ENCODE results near the gene FBRSL1. TPM values are rescaled to one million over a fixed set of nuclear protein-coding genes. Genes with fewer than 3 reads are reported as not detected.

Gene FBRSL1
- total RNA-seq, 4 donors from 2014 or later = 5.9 to 34.3 (median 23.4) TPM

DNA sequence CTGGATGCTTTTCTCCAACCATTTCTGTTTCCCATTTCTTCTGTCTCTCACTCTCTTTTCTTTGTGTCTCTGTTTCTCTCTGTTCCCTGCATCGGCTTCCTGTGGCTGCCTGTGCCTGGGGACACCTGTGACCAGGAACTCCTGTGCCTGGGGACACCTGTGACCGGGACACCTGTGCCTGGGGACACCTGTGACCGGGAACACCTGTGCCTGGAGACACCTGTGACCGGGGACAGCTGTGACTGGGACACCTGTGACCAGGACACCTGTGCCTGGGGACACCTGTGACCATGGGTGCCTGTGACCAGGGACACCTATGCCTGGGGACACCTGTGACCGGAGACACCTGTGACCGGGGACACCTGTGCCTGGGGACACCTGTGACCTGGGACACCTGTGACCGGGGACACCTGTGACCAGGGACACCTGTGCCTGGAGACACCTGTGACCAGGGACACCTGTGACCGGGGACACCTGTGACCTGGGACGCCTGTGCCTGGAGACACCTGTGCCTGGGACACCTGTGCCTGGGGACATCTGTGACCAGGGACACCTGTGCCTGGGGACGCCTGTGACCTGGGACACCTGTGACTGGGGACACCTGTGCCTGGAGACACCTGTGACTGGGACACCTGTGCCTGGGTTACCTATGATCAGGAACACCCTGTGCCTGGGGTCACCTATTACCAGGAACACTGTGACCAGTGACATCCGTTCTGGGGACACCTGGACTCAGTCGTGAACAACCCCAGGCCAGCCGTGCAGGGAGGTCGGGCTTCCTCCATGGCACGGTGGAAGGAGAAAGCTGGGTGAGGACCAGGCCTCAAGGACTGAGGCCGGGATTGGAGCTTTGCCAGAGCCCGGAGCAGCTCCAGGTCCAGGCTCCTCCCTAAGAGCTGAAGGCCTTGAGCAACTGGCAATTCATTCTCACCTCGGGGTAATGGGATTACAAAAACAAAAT, 23.4 kb upstream of the FBRSL1 start:
- Histone ChIP-seq H3K9me3 (no peaks in the 10 kb centered on the region), H3K4me1 (peaks cover 0 to 6% (median 0%) of the 10 kb centered on the region in 3 donors), H3K4me3 (no peak overlapping the region), H3K27ac (no peak overlapping the region), H3K36me3 (no peaks in the 10 kb centered on the region), H3K27me3 (peaks cover 0 to 63% (median 0%) of the 10 kb centered on the region in 4 donors)
- 29 to 58% methylated on average over 3 to 6 of the region's 18 CpGs for WGBS, 2 donors
- no peak for DNase-seq
- TF ChIP-seq POLR2A (IDR thresholded peaks at IDR 0.05) = no peak
- TF ChIP-seq, protein P1, sequence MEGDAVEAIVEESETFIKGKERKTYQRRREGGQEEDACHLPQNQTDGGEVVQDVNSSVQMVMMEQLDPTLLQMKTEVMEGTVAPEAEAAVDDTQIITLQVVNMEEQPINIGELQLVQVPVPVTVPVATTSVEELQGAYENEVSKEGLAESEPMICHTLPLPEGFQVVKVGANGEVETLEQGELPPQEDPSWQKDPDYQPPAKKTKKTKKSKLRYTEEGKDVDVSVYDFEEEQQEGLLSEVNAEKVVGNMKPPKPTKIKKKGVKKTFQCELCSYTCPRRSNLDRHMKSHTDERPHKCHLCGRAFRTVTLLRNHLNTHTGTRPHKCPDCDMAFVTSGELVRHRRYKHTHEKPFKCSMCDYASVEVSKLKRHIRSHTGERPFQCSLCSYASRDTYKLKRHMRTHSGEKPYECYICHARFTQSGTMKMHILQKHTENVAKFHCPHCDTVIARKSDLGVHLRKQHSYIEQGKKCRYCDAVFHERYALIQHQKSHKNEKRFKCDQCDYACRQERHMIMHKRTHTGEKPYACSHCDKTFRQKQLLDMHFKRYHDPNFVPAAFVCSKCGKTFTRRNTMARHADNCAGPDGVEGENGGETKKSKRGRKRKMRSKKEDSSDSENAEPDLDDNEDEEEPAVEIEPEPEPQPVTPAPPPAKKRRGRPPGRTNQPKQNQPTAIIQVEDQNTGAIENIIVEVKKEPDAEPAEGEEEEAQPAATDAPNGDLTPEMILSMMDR (IDR thresholded peaks at IDR 0.05) = no peak
- intact Hi-C loops (cut with DNase I) = no loop called here

DNA sequence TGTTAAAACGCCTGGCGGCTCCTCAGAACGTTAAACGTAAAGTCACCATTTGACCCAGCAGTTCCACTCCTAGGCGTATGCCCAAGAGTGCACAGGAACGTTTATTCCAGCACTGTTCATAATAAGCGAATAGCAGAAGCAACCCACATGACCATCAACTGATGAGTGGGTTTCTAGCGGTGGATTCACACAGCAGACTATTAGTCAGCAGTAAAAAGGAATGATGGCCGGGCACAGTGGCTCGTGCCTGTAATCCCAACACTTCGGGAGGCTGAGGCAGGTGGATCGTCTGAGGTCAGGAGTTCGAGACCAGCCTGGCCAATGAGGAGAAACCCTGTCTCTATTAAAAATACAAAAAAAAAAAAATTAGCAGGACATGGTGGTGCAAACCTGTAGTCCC, 22.4 kb upstream of the FBRSL1 start:
- H3K27me3 ChIP-seq = peaks cover 0 to 53% (median 0%) of the 10 kb centered on the region in 4 donors
- no peak for TF ChIP-seq POLR2A (IDR thresholded peaks at IDR 0.05)
- TF ChIP-seq, protein P1 (IDR thresholded peaks at IDR 0.05) = no peak
- no peak overlapping the region for H3K4me3 ChIP-seq
- no peaks in the 10 kb centered on the region for H3K9me3 ChIP-seq
- no peak overlapping the region for H3K27ac ChIP-seq
- WGBS, 2 donors = 69 to 89% methylated on average over 9 to 13 of the region's 13 CpGs
- peaks cover 0 to 9% (median 0%) of the 10 kb centered on the region in 3 donors for H3K4me1 ChIP-seq
- H3K36me3 ChIP-seq = no peaks in the 10 kb centered on the region
- DNase-seq = no peak
- intact Hi-C loops (cut with DNase I) = no loop called here

DNA sequence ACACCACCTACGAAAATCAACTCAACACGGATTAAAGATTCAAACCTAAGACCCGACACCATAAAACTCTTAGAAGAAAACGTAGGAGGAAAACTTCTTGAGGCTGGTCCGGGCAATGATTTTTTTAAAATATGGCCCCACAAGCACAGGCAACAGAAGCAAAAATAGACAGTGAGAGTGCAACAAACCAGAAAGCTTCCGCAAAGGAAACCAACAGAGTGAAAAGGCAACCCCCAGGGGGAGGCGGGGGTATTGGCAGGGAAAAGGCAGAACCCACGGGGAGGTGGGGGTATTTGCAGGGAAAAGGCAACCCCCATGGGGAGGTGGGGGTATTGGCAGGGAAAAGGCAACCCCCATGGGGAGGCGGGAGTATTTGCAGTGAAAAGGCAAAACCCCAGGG, 20.5 kb upstream of the FBRSL1 start:
- no peaks in the 10 kb centered on the region for H3K36me3 ChIP-seq
- TF ChIP-seq, protein P1 (IDR thresholded peaks at IDR 0.05) = no peak
- TF ChIP-seq POLR2A (IDR thresholded peaks at IDR 0.05) = no peak
- WGBS, 2 donors = 33 to 50% methylated on average over 9 of the region's 9 CpGs
- H3K27me3 ChIP-seq = peaks cover 0 to 53% (median 0%) of the 10 kb centered on the region in 4 donors
- DNase-seq = no peak
- H3K27ac ChIP-seq = no peak overlapping the region
- no peaks in the 10 kb centered on the region for H3K9me3 ChIP-seq
- peaks cover 0 to 9% (median 0%) of the 10 kb centered on the region in 3 donors for H3K4me1 ChIP-seq
- intact Hi-C loops (cut with DNase I) = no loop called here
- no peak overlapping the region for H3K4me3 ChIP-seq

DNA sequence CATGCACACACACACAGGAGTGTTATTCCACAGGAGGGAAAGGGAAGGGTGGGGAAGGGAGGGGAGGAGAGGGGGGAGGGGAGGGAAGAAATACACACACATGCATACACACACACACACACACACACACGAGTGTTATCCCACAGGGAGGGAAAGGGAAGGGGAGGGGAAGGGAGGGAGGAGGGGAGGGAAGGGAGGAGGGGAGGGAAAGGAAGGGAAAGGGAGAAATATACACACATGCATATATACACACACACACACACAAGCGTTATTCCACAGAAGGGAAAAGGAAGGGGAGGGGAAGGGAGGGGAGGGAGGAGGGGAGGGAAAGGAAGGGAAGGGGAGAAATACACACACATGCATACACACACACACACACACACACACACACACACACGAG, 19.6 kb upstream of the FBRSL1 start:
- Histone ChIP-seq H3K4me1 (peaks cover 0 to 9% (median 0%) of the 10 kb centered on the region in 3 donors), H3K9me3 (no peaks in the 10 kb centered on the region), H3K27me3 (peaks cover 0 to 44% (median 0%) of the 10 kb centered on the region in 4 donors), H3K36me3 (no peaks in the 10 kb centered on the region), H3K4me3 (no peak overlapping the region), H3K27ac (no peak overlapping the region)
- TF ChIP-seq, protein P1 (IDR thresholded peaks at IDR 0.05) = no peak
- TF ChIP-seq POLR2A (IDR thresholded peaks at IDR 0.05) = no peak
- WGBS, 2 donors = 0% methylated on average over 1 of the region's 3 CpGs; no CpG with 5 or more reads in 1 of the 2 donors
- no peak for DNase-seq
- intact Hi-C loops (cut with DNase I) = no loop called here
